AG09319 (cell line): Measurements from ENCODE around the gene LFNG.

Source experiments
- DNase-seq: peaks from one replicate; pipeline ENCODE4 v3.0.0-alpha.2; 2010; ENCODE audit warnings: low read depth; ENCODE audit errors: extremely low read depth
- TF ChIP-seq, protein P1 (sequence below): IDR thresholded peaks from 2 replicates; pipeline ENCODE4 v1.5.1; 2011; ENCODE audit warnings: low read depth, mild to moderate bottlenecking, inconsistent platforms, low read length, moderate library complexity

Gene LFNG

DNA sequence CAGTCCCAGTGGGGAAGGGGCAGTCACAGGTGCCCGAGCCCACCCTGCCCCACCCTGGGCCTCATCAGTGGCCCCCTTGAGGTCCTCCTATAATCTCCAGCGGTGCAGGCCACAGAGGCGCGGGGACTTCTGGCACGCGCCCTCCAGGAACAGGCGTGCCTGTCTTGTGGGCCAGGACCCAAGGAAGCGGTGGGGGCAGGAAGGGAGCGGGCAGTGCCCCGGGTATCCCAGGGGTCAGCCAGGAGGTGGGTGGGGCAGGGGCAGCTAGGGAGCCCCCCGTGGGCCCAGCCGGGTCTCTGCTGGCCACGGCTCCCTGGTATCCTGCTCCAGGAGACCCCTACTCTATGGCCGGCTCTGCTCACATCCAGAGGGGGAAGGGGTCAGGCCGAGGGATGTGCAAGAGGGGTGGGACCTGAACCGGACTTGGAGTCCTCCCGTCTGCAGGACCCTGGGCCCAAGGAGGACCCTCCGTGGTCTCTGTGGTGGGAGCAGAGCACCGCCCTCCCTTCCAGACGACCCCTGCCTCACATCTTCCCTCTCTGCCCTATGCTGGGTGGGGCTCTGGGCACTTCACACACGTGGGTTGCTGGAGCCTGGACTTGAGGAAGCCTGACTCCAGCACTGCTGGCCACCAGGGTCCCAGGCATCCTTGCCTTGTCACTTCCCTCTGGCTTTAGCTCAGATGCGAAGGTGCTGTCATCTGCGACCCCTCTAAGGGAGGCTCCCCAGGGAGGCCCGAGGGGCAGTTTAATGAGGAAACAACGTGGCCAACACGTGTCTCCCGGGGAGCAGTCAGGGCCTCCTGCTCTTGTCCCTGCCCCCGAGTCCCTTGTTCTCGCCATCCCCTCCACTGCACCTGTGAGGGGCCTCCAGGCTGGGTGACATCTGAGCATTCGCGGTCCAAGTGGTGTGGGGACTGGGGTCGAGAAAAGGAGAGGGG is 25.1 kb upstream of the LFNG start:
- TF ChIP-seq, protein P1, sequence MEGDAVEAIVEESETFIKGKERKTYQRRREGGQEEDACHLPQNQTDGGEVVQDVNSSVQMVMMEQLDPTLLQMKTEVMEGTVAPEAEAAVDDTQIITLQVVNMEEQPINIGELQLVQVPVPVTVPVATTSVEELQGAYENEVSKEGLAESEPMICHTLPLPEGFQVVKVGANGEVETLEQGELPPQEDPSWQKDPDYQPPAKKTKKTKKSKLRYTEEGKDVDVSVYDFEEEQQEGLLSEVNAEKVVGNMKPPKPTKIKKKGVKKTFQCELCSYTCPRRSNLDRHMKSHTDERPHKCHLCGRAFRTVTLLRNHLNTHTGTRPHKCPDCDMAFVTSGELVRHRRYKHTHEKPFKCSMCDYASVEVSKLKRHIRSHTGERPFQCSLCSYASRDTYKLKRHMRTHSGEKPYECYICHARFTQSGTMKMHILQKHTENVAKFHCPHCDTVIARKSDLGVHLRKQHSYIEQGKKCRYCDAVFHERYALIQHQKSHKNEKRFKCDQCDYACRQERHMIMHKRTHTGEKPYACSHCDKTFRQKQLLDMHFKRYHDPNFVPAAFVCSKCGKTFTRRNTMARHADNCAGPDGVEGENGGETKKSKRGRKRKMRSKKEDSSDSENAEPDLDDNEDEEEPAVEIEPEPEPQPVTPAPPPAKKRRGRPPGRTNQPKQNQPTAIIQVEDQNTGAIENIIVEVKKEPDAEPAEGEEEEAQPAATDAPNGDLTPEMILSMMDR, result no peak
- DNase-seq, result no peak

DNA sequence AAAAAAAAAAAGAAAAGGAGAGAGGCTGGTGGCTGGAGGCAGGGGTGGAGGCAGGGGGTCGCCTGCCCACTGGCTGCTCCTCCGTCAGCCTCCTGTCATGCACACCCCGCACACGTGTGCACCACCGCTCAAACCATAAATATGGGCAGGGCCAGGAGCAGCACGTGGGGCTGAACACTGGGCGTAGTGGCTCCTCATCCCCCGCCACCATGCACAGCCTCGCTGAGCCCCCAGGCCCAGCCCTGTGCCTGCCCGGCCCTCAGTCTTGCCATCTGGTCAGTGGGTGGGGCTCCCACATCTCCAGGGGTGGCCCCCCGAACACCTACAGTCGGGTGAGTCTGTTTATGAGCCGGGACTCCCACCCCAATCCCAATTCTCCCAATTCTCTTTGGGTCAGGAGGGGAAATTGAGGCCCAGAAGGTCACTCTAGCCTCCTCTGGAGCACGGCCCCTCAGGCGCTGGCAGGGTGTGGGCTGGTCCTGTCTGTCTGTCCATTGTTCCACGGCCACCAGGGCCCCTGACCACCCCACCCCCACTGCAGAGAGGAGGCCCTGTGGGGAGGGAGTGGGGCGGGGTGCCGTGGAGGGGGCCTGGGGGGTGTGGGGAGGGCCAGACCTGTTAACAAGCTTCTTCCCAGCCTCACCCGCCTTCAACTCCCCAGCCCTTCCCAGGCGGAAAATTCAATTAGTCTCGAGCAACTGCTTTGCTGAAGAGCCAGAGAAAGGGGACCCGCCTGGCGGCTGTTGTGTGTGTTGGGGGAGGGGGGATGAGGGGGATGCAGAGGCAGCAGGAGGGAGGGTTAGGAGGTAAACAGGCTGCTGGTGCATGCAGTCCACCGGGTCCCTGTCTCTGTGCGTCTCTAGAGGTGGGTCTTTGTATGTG is 23.9 kb upstream of the LFNG start:
- TF ChIP-seq, protein P1, result no peak
- no peak for DNase-seq

DNA sequence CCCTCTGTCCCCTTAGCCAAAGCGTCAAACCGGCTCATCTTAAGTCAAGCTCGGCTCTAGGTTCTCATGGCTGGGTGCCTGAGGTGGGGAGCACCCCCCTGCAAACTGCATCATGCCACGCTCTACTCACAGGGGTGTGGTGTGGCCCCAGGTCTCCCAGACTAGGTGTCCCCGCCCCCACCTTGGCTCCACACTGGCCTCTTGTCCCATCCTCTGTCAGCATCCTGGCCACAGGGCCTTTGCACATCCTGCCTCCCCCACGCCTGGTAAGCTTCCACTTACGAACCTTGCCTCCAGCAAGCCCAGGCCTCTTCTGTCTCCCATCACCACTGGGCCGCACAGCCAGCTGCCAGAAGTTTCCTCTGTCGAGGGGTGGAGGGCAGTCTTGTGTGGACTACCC is 23.2 kb upstream of the LFNG start:
- TF ChIP-seq, protein P1, result no peak
- no peak for DNase-seq

DNA sequence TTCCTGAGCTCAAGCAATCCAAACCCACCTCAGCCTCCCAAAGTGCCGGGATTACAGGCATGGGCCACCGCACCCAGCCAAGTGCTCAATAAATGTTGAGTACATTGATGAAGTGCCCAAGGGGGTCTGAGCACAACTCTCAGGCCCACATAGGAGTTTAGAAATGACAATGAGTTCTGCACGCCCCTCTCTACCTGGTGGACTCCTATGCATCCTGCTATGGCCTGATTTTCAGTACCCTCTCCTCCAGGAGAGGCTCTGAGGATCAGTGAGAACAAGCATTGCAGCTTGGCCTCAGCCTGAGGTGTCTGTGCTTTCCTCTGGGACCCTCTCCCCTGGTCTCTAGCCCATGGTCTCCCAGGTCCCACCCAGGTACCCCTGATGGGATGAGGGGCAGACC is 22.5 kb upstream of the LFNG start:
- no peak for DNase-seq
- TF ChIP-seq, protein P1, result no peak

DNA sequence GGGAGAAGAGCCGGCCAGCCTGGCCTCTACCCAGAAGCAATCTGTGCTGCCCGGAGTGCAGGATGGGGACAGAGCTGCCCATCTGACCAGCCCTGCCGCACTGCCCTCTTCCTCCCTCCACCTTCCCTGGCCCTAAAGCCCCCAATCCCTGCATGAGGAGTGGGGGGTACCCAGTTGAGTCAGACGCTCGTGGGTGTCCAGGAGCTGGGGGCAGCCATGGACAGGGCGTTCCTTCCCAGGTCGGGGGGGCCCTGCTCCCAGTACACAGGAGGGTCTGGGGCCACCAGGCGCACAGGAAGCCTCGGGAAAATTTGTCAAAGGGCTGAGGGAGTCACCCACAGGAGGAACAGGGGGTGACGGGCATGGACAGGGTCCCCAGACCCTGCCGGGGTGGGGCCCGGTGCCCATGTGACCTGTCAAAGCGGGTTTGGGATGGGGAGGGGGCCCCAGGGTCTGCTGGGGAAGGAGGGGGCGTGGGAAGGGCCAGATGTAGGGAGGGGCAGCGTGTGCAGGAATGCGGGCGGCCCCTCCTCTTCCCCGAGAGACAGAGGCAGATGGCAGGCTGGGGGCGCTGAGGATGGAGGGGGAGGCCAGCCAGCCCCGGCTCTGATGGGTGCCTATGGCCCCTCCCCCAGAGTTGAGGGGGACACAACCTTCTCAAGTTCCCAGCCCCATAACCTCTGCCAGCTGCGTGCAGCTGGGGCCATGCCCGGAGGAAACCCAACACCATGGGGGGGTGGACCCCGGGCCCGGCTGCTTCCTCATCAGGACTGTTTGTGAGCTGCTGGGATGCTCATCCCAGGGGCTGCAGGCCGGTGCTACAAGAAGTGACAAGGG is 21.9 kb upstream of the LFNG start:
- no peak for DNase-seq

DNA sequence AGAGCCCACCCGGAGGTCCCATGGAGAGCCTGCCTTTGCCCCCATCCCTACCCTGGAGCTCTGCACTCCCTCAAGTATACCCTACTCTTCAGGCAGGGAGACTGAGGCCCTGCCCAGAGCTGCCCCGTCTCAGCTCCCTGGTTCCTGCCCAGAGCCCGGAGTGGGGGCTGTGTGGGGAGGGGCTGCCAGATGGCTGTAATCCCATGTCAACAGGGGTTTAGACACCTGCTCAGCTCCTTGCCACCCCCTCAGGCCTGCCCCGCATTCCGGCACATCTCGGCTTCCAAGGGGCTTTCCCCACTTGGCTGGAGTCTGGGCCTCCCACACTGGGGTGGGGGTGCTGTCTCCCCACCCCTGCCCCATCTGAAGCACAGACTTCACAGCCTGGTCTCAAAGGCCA is 20.9 kb upstream of the LFNG start:
- TF ChIP-seq, protein P1, result no peak
- DNase-seq, result no peak

More for the DNA sequence above, 21.9 kb upstream of the LFNG start:
- TF ChIP-seq, protein P1, result no peak
